ENCODE measurements around the gene PGAP3.

PGAP3 gene

GRCh38 chr17:39670746-39671145, 17.1 kb downstream of the PGAP3 start:
- no peak overlapping the region for H3K9ac ChIP-seq (ENCODE audit: low read length)

GRCh38 chr17:39669897-39670735, 17.7 kb downstream of the PGAP3 start:
- H3K27me3 ChIP-seq (replicated peaks; ENCODE audit: insufficient read depth, low read length) = peaks cover 27% of the 10 kb centered on the region
- H3F3A ChIP-seq (ENCODE audit: insufficient read depth, low read length) = no peaks in the 10 kb centered on the region

More at GRCh38 chr17:39670746-39671145, 17.1 kb downstream of the PGAP3 start:
- H3F3A ChIP-seq (ENCODE audit: insufficient read depth, low read length) = no peaks in the 10 kb centered on the region
- H3K4me3 ChIP-seq (ENCODE audit: low read length) = no peak overlapping the region
- H3K9me3 ChIP-seq (replicated peaks; ENCODE audit: insufficient read depth, low read length) = no peaks in the 10 kb centered on the region
- peaks cover 27% of the 10 kb centered on the region for H3K27me3 ChIP-seq (replicated peaks; ENCODE audit: insufficient read depth, low read length)
- no peaks in the 10 kb centered on the region for H3K79me2 ChIP-seq (ENCODE audit: low read length)
- TF ChIP-seq CTCF (IDR thresholded peaks at IDR 0.05; ENCODE audit: low read length) = no peak
- TF ChIP-seq EZH2 (optimal IDR thresholded peaks at IDR 0.05; ENCODE audit: low read depth, low read length) = no peak
- no peak for TF ChIP-seq EZH2phosphoT487 (IDR thresholded peaks at IDR 0.05; ENCODE audit: low read length)
- no peaks in the 10 kb centered on the region for H3K9me2 ChIP-seq (replicated peaks; ENCODE audit: insufficient read depth, low read length)
- H3K36me3 ChIP-seq (replicated peaks; ENCODE audit: insufficient read depth, low read length) = no peaks in the 10 kb centered on the region
- H4K20me1 ChIP-seq (ENCODE audit: insufficient read depth, low read length) = no peaks in the 10 kb centered on the region
- no peak overlapping the region for H3K4me2 ChIP-seq (ENCODE audit: low read depth, low read length)
- H3K4me1 ChIP-seq (ENCODE audit: low read length) = no peaks in the 10 kb centered on the region
- DNase-seq = no peak
- no peak overlapping the region for H2AFZ ChIP-seq (ENCODE audit: low read length)
- no peak overlapping the region for H3K27ac ChIP-seq (ENCODE audit: low read length)

GRCh38 chr17:39667945-39668924, 19.6 kb downstream of the PGAP3 start, which contains the start of gene PNMT:
TSS of gene PNMT (plus strand) at chr17:39668453. CDS start at chr17:39668476, 23 bp downstream.
- H3K9ac ChIP-seq (ENCODE audit: low read length) = peak within 1 kb of the TSS; percentile 53; the same call in 1 of the 2 replicates
- peak within 1 kb of the TSS; percentile 67 for H2AFZ ChIP-seq (ENCODE audit: low read length)
- no peaks in the 10 kb centered on the region for H3K4me1 ChIP-seq (ENCODE audit: low read length)
- no peak within 1 kb of the TSS for H3K27ac ChIP-seq (ENCODE audit: low read length)
- peak; percentile 74 for TF ChIP-seq CTCF (IDR thresholded peaks at IDR 0.05; ENCODE audit: low read length)
- TF ChIP-seq EZH2 (optimal IDR thresholded peaks at IDR 0.05; ENCODE audit: low read depth, low read length) = no peak
- TF ChIP-seq EZH2phosphoT487 (IDR thresholded peaks at IDR 0.05; ENCODE audit: low read length) = no peak
- no peaks in the 10 kb centered on the region for H3K9me3 ChIP-seq (replicated peaks; ENCODE audit: insufficient read depth, low read length)
- H4K20me1 ChIP-seq (ENCODE audit: insufficient read depth, low read length) = no peaks in the 10 kb centered on the region
- no peaks in the 10 kb centered on the region for H3K9me2 ChIP-seq (replicated peaks; ENCODE audit: insufficient read depth, low read length)
- H3K79me2 ChIP-seq (ENCODE audit: low read length) = no peaks in the 10 kb centered on the region
- no peaks in the 10 kb centered on the region for H3K36me3 ChIP-seq (replicated peaks; ENCODE audit: insufficient read depth, low read length)
- H3K27me3 ChIP-seq (replicated peaks; ENCODE audit: insufficient read depth, low read length) = peaks cover 27% of the 10 kb centered on the region
- H3F3A ChIP-seq (ENCODE audit: insufficient read depth, low read length) = no peaks in the 10 kb centered on the region
- DNase-seq = peak; percentile 70
- peak within 1 kb of the TSS; percentile 51 for H3K4me3 ChIP-seq (ENCODE audit: low read length)
- H3K4me2 ChIP-seq (ENCODE audit: low read depth, low read length) = peak within 1 kb of the TSS; percentile 94

More at GRCh38 chr17:39669897-39670735, 17.7 kb downstream of the PGAP3 start:
- no peak overlapping the region for H3K4me2 ChIP-seq (ENCODE audit: low read depth, low read length)
- DNase-seq = no peak
- no peaks in the 10 kb centered on the region for H3K9me3 ChIP-seq (replicated peaks; ENCODE audit: insufficient read depth, low read length)
- no peak overlapping the region for H3K4me3 ChIP-seq (ENCODE audit: low read length)
- TF ChIP-seq CTCF (IDR thresholded peaks at IDR 0.05; ENCODE audit: low read length) (no peak), EZH2 (optimal IDR thresholded peaks at IDR 0.05; ENCODE audit: low read depth, low read length) (no peak), EZH2phosphoT487 (IDR thresholded peaks at IDR 0.05; ENCODE audit: low read length) (no peak)
- H3K27ac ChIP-seq (ENCODE audit: low read length) = no peak overlapping the region
- no peaks in the 10 kb centered on the region for H3K9me2 ChIP-seq (replicated peaks; ENCODE audit: insufficient read depth, low read length)
- H3K4me1 ChIP-seq (ENCODE audit: low read length) = no peaks in the 10 kb centered on the region
- no peak overlapping the region for H3K9ac ChIP-seq (ENCODE audit: low read length)
- no peaks in the 10 kb centered on the region for H3K79me2 ChIP-seq (ENCODE audit: low read length)
- H3K36me3 ChIP-seq (replicated peaks; ENCODE audit: insufficient read depth, low read length) = no peaks in the 10 kb centered on the region
- no peaks in the 10 kb centered on the region for H4K20me1 ChIP-seq (ENCODE audit: insufficient read depth, low read length)
- H2AFZ ChIP-seq (ENCODE audit: low read length) = no peak overlapping the region

Data from MM.1S (cell line).